SKM-1 (cell line): ENCODE results near the gene TMEFF1.

ENCODE experiments used
- DNase-seq: peaks from one replicate; lab custom pipeline; 2025; ENCODE audit not compliant: unreplicated experiment; lab: John Stamatoyannopoulos, UW

Gene TMEFF1

GRCh38 chr9:100447041-100447440 lies 25.9 kb upstream of the TMEFF1 start:
- no peak for DNase-seq

- DNase-seq, result no peak
Observed at GRCh38 chr9:100448266-100448665, 24.7 kb upstream of the TMEFF1 start.

GRCh38 chr9:100449420-100449819 lies 23.5 kb upstream of the TMEFF1 start:
- DNase-seq, result no peak

- DNase-seq, result no peak
Observed at GRCh38 chr9:100452894-100453293, 20.1 kb upstream of the TMEFF1 start.

- DNase-seq, result no peak
Observed at GRCh38 chr9:100455470-100455869, 17.5 kb upstream of the TMEFF1 start.

GRCh38 chr9:100457517-100457916 lies 15.4 kb upstream of the TMEFF1 start:
- no peak for DNase-seq

GRCh38 chr9:100459963-100460362 lies 13.0 kb upstream of the TMEFF1 start:
- DNase-seq, result no peak

- no peak for DNase-seq
Observed at GRCh38 chr9:100465274-100465673, 7.7 kb upstream of the TMEFF1 start.

- DNase-seq, result no peak
Observed at GRCh38 chr9:100465761-100466160, 7.2 kb upstream of the TMEFF1 start.

- DNase-seq, result no peak
Observed at GRCh38 chr9:100466171-100466828, 6.6 kb upstream of the TMEFF1 start.

- DNase-seq, result no peak
Observed at GRCh38 chr9:100466829-100467221, 6.1 kb upstream of the TMEFF1 start.

GRCh38 chr9:100468041-100468440 lies 4.9 kb upstream of the TMEFF1 start:
- no peak for DNase-seq

- no peak for DNase-seq
Observed at GRCh38 chr9:100472268-100472667, 681 bp upstream of the TMEFF1 start.

GRCh38 chr9:100473276-100474081 lies 530 bp downstream of the TMEFF1 start:
- no peak for DNase-seq

- DNase-seq, result no peak
Observed at GRCh38 chr9:100474082-100474923, 1.4 kb downstream of the TMEFF1 start.

GRCh38 chr9:100474924-100475276 lies 2.0 kb downstream of the TMEFF1 start:
- DNase-seq, result no peak

GRCh38 chr9:100477241-100477640 lies 4.3 kb downstream of the TMEFF1 start:
- DNase-seq, result no peak

- no peak for DNase-seq
Observed at GRCh38 chr9:100478192-100478591, 5.2 kb downstream of the TMEFF1 start.

GRCh38 chr9:100479820-100480219 lies 6.9 kb downstream of the TMEFF1 start:
- DNase-seq, result no peak

GRCh38 chr9:100485196-100485595 lies 12.2 kb downstream of the TMEFF1 start:
- no peak for DNase-seq

- no peak for DNase-seq
Observed at GRCh38 chr9:100486479-100487176, 13.7 kb downstream of the TMEFF1 start.
